GM12874 (cell line): ENCODE data around the gene HOXA4.

Experiments
- CTCF ChIP-seq: IDR thresholded peaks from 2 replicates; pipeline ENCODE4 v1.5.1; 2011; ENCODE audit warnings: low read depth, mild to moderate bottlenecking, control low read depth, low read length, moderate library complexity; ENCODE audit not compliant: insufficient read depth

HOXA4 gene

GRCh38 chr7:27107391-27108381 lies 22.9 kb downstream of the HOXA4 start:
- no peak for TF ChIP-seq CTCF

GRCh38 chr7:27106901-27107240 lies 23.7 kb downstream of the HOXA4 start:
- no peak for TF ChIP-seq CTCF

DNA sequence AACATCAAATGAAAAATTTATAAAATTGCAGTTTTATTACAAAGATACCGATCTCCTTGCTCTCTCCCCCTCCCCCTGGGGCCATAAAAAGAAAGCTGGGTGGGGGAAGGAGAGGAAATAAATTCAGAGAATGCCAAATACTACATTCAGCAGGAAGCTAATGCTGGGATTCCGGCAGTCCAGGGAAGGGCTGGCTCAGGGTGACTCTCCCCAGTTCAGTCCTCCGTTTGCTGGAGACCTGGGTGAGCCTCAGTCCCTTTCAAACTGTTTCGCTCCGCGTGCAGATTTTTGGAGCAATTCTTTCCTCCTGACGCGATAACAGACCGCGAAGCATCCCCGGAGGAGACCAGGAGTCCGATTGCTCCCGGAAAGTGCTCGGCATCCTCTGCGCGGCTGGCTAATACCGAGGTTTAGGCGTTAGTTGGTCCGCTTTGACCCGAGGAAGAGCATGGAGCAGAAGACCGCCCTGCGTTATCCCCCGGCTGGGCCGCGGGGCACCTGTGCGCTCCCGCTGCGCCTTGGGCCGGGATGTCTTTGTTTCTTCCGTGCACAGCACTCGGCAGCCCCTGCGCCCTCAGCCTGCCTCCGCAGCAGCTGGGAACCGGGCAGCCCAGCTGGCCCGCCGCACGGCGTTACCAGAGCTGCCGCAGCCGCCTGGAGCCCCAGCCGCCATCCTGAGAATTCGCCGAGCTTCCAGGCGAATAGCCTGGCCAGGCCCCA lies 24.2 kb downstream of the HOXA4 start:
- no peak for TF ChIP-seq CTCF

DNA sequence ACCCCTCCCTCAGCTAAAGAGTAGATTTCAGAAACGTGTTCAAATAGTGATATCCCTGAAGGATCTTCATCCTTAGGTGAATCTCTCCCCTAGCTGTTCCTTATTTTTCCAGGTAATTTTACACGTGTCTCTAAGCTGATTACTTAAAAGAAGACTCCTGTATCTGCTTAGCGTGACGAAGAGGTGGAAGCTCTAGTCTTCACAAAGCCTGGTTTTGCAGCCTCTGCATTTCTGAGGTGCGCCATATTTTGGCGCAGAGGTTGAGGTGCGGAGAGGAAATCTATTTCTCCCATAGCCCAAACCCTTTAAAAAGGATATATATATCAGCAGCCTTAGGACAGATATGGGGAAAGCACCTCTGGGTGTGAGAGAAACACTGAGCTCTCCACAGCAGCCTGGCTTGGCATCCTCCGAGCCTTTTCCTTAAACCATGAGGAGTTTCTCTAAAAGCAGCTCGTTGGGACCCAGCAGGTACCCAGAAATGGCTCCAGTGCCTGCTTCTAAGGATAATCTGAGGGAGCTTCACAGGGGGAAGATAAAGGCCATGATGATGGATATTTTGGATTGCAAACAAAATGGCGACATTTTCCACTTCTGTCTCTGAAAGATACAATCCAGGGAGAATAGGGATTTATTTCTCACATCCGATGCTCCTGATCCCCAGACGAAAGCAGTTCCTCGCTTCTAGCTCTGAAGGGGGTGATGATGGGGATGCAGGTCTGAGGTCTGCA lies 25.1 kb downstream of the HOXA4 start:
- no peak for TF ChIP-seq CTCF

GRCh38 chr7:27104341-27105058 lies 26.1 kb downstream of the HOXA4 start:
- TF ChIP-seq CTCF = no peak

GRCh38 chr7:27103489-27104226 lies 26.9 kb downstream of the HOXA4 start:
- TF ChIP-seq CTCF = no peak
